CD4-positive, alpha-beta T cell (primary cell): ENCODE measurements around the gene BCL11B. TPM values are rescaled to one million over a fixed set of nuclear protein-coding genes. Genes with fewer than 3 reads are reported as not detected.

Experiments used
- ATAC-seq: fragments of 200-7000 bp; cut with Tn5 transposase; one replicate; pipeline ENCODE4 v1.10.0; 2022; ENCODE audit warnings: mild to moderate bottlenecking; ENCODE audit not compliant: poor library complexity
- CTCF ChIA-PET: fragments of 350-600 bp; sonication (Branson Sonifier 250); formaldehyde crosslinking; loops from one replicate; lab custom pipeline; 2021; ENCODE audit warnings: antibody characterized with exemption, inconsistent platforms; lab: Charles Lee
- POLR2A ChIA-PET: fragments of 350-600 bp; sonication (Branson Sonifier 250); formaldehyde crosslinking; loops from one replicate; lab custom pipeline; 2021; ENCODE audit warnings: antibody characterized with exemption, inconsistent platforms; lab: Charles Lee
- DNase-seq, 14 experiments: peaks; one replicate each; pipeline ENCODE4 v3.0.0-alpha.2; 2013 to 2020; ENCODE audit warnings: mixed read lengths in 2 of 14
- H3K27ac ChIP-seq, 2 donors: one replicate each; pipeline versions ENCODE4 v1.5.1 to v1.7.0; 2013; ENCODE audit warnings: low read length in 2 of 2, low read depth in 1 of 2, mild to moderate bottlenecking in 1 of 2
- H3K27me3 ChIP-seq, 2 experiments: 1 replicate in 1 of 2; 2 replicates in 1 of 2; pipeline versions ENCODE4 v1.6.1 to v1.7.0; 2013; ENCODE audit warnings: low read length in 2 of 2, control low read depth in 1 of 2, mild to moderate bottlenecking in 1 of 2, moderate library complexity in 1 of 2; ENCODE audit not compliant: insufficient read depth in 2 of 2, control insufficient read depth in 1 of 2
- H3K36me3 ChIP-seq: one replicate; pipeline ENCODE4 v1.6.1; 2013; ENCODE audit warnings: low read length, control low read depth; ENCODE audit not compliant: insufficient read depth
- H3K4me1 ChIP-seq: one replicate; pipeline ENCODE4 v1.6.1; 2013; ENCODE audit warnings: low read length, control low read depth; ENCODE audit not compliant: insufficient read depth
- H3K4me3 ChIP-seq: one replicate; pipeline ENCODE4 v1.5.1; 2013; ENCODE audit warnings: mild to moderate bottlenecking, low read length, moderate library complexity
- H3K9me3 ChIP-seq, 2 experiments: 1 replicate in 1 of 2; 2 replicates in 1 of 2; pipeline versions ENCODE4 v1.6.1 to v1.7.0; 2013; ENCODE audit warnings: low read length in 2 of 2, mild to moderate bottlenecking in 2 of 2, control low read depth in 1 of 2, moderate library complexity in 1 of 2; ENCODE audit not compliant: control insufficient read depth in 1 of 2, insufficient read depth in 1 of 2
- H3K27ac Mint-ChIP-seq: one replicate; pipeline ENCODE4 v1.8.0; 2020; ENCODE audit warnings: mixed read lengths
- H3K27me3 Mint-ChIP-seq: one replicate; pipeline ENCODE4 v1.8.0; 2021; ENCODE audit warnings: mixed read lengths
- H3K36me3 Mint-ChIP-seq: one replicate; pipeline ENCODE4 v1.8.0; 2021; ENCODE audit warnings: low read depth, mixed read lengths
- H3K4me1 Mint-ChIP-seq: one replicate; pipeline ENCODE4 v1.8.0; 2021; ENCODE audit warnings: low read depth, mixed read lengths
- H3K4me3 Mint-ChIP-seq: one replicate; pipeline ENCODE4 v1.8.0; 2020; ENCODE audit warnings: mild to moderate bottlenecking, mixed read lengths
- H3K9me3 Mint-ChIP-seq: one replicate; pipeline ENCODE4 v1.8.0; 2020; ENCODE audit warnings: mixed read lengths
- intact Hi-C, 2 experiments: fragments of 100-400 bp; cut with DNase I in 1 of 2; cut with micrococcal nuclease in 1 of 2; formaldehyde crosslinking; loops; one replicate each; pipeline versions ENCODE4 v1.15.1 to v1.9.0; 2023 to 2025; cut with DNase I, micrococcal nuclease
- total RNA-seq, 174 experiments: library from RNA in 2 of 174; stranded (reverse) in 2 of 174; gene quantifications; one replicate each; pipeline ENCODE4 v1.2.3 and lab custom pipeline; 2021 to 2026
- TF ChIP-seq, protein P1 (sequence below): fragments of 200-600 bp; IDR thresholded peaks from one replicate; pipeline ENCODE4 v1.8.0; 2022; ENCODE audit warnings: antibody characterized with exemption, mild to moderate bottlenecking

The BCL11B gene
- total RNA-seq, 2 experiments from 2014 or later: 244 to 254 TPM

DNA sequence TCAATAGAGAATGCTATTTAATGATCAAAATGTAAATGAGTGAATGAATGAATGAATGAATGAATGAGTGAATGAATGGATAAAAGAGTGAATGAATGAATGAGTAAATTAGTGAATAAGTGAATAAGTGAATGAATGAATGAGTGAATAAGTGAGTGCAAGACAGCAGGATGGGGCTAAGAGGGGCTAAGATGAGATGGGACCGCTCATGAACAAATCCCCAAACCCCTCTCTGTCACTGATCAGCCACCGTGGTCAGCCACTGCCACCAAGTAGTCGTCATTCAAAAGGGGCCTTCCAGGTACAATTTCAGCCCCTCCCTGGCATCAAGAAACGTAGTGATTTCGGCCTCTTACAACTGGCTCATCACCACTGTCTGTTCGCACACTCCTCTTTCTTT is 79.2 kb downstream of the BCL11B start:
- Mint-ChIP-seq H3K9me3 (no peaks in the 10 kb centered on the region), H3K36me3 (peaks cover 78% of the 10 kb centered on the region), H3K27me3 (no peaks in the 10 kb centered on the region), H3K4me1 (peaks cover 97% of the 10 kb centered on the region), H3K27ac (peak overlapping the region; percentile 95), H3K4me3 (peak overlapping the region; percentile 89)
- Histone ChIP-seq H3K27me3 (no peaks in the 10 kb centered on the region), H3K4me1 (peaks cover 99% of the 10 kb centered on the region), H3K36me3 (peaks cover 40% of the 10 kb centered on the region), H3K4me3 (peak overlapping the region; percentile 59), H3K9me3 (no peaks in the 10 kb centered on the region), H3K27ac (peak overlapping the region; percentile 77 to 81)
- ChIA-PET POLR2A (interaction anchor here (3.1 to 83.0 kb wide), 3 partner anchors 10 to 51 kb away, joined by 21 to 4389 read pairs (median 39); partner anchors contain the start of gene BCL11B), CTCF (interaction anchor here (2.2 to 3.9 kb wide), 2 partner anchors 38 to 73 kb away, joined by 9 to 16 read pairs; no protein-coding TSS in a partner anchor)
- DNase-seq (peak in 2 of 14 experiments; percentile 65 to 75), ATAC-seq (no peak)
- TF ChIP-seq, protein P1, sequence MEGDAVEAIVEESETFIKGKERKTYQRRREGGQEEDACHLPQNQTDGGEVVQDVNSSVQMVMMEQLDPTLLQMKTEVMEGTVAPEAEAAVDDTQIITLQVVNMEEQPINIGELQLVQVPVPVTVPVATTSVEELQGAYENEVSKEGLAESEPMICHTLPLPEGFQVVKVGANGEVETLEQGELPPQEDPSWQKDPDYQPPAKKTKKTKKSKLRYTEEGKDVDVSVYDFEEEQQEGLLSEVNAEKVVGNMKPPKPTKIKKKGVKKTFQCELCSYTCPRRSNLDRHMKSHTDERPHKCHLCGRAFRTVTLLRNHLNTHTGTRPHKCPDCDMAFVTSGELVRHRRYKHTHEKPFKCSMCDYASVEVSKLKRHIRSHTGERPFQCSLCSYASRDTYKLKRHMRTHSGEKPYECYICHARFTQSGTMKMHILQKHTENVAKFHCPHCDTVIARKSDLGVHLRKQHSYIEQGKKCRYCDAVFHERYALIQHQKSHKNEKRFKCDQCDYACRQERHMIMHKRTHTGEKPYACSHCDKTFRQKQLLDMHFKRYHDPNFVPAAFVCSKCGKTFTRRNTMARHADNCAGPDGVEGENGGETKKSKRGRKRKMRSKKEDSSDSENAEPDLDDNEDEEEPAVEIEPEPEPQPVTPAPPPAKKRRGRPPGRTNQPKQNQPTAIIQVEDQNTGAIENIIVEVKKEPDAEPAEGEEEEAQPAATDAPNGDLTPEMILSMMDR: no peak
- intact Hi-C loops: loop anchor here (2.0 to 10.0 kb wide), 6 partner anchors 14 to 1056 kb away; no protein-coding TSS in a partner anchor

DNA sequence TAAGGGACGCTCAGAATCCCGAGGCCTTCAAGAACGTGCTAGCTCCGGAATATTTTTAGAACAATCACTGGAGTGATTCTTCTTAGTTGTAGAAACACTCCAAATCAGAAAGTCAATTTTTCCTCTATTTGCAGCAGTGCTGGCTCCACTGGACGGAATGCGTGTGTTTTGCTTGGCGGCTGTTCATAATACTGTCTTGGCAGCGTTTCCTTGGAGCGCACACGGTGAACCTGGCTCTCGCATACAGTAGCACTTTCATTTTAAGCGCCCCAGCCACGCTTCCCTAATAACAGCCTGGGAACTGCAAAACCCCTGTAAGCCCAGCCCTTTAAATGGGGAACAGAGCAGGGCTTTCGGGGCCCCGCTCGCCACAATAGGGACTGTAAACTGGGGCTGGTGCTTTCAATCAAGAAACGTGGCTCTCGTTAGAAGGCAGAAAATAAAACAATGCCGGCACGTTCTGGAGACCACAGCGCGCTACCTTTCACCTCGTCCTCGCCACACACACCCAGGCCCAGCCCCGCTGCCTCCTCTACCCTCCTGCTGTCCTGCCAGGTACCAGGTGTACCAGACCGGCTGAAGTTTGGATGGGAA is 79.9 kb downstream of the BCL11B start:
- no peaks in the 10 kb centered on the region for H3K9me3 Mint-ChIP-seq
- peak; percentile 40 for ATAC-seq
- Histone ChIP-seq H3K36me3 (peaks cover 36% of the 10 kb centered on the region), H3K9me3 (no peaks in the 10 kb centered on the region), H3K4me1 (peaks cover 99% of the 10 kb centered on the region), H3K27me3 (no peaks in the 10 kb centered on the region), H3K27ac (peak overlapping the region; percentile 77 to 81), H3K4me3 (peak overlapping the region; percentile 59)
- ChIA-PET CTCF (interaction anchor here (0.8 to 3.9 kb wide), 13 partner anchors 10 to 83 kb away, joined by 3 to 16 read pairs (median 3); partner anchors contain the start of gene BCL11B), POLR2A (interaction anchor here (0.7 to 83.0 kb wide), 21 partner anchors 8 to 1590 kb away, joined by 3 to 4389 read pairs (median 4); partner anchors contain the start of gene BCL11B)
- DNase-seq: peak in 5 of 14 experiments; percentile 40 to 72 (median 64)
- TF ChIP-seq, protein P1: no peak
- intact Hi-C loops: loop anchor here (2.0 to 10.0 kb wide), 6 partner anchors 15 to 1055 kb away; no protein-coding TSS in a partner anchor
- H3K27ac Mint-ChIP-seq: peak overlapping the region; percentile 95
- H3K36me3 Mint-ChIP-seq: peaks cover 78% of the 10 kb centered on the region
- H3K4me1 Mint-ChIP-seq: peaks cover 97% of the 10 kb centered on the region
- H3K27me3 Mint-ChIP-seq: no peaks in the 10 kb centered on the region
- peak overlapping the region; percentile 89 for H3K4me3 Mint-ChIP-seq

DNA sequence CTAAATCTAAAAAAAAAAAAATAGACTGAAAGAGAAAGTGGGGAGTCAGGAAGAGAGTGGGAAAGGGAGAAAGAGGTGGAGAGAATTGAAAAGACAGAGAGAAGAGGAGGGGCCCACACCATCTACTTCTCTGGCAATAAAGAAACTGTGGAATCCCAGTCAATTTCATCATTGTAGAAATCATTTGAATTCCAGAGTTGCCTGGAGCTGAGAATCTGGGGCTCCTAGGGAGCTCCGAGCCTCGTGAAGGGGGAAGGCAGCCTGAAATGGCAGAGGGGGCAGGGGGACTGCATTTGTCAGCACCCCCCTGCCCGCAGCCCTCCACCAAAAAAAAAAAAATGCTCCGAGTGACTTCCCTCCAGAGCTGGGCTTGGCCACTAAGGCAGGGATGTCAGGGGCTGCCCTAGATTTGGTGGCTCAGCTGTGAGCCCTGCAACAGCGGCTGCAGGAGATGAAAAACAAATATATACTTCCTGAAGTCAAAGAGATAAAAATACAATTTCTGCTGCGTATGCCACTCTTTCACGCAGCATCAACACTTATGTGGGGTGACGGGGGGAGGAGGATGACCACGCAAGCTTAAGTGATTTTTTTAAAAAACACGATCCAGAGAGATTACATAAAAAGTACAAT is 80.5 kb downstream of the BCL11B start:
- peaks cover 78% of the 10 kb centered on the region for H3K36me3 Mint-ChIP-seq
- ChIA-PET POLR2A (interaction anchor here (0.7 to 83.0 kb wide), 22 partner anchors 7 to 1589 kb away, joined by 3 to 4389 read pairs (median 4); partner anchors contain the start of gene BCL11B), CTCF (interaction anchor here (0.8 to 3.9 kb wide), 13 partner anchors 11 to 83 kb away, joined by 3 to 16 read pairs (median 3); partner anchors contain the start of gene BCL11B)
- no peaks in the 10 kb centered on the region for H3K9me3 ChIP-seq
- H3K27me3 ChIP-seq: no peaks in the 10 kb centered on the region
- TF ChIP-seq, protein P1: no peak
- ATAC-seq: peak; percentile 49
- peak overlapping the region; percentile 77 to 81 for H3K27ac ChIP-seq
- H3K4me1 Mint-ChIP-seq: peaks cover 97% of the 10 kb centered on the region
- H3K4me3 ChIP-seq: peak overlapping the region; percentile 59
- H3K27me3 Mint-ChIP-seq: no peaks in the 10 kb centered on the region
- peaks cover 32% of the 10 kb centered on the region for H3K36me3 ChIP-seq
- peak in 11 of 14 experiments; percentile 38 to 82 (median 63) for DNase-seq
- peak overlapping the region; percentile 89 for H3K4me3 Mint-ChIP-seq
- H3K9me3 Mint-ChIP-seq: no peaks in the 10 kb centered on the region
- intact Hi-C loops: loop anchor here (1.0 to 10.0 kb wide), 9 partner anchors 8 to 1054 kb away; no protein-coding TSS in a partner anchor
- peak overlapping the region; percentile 95 for H3K27ac Mint-ChIP-seq
- H3K4me1 ChIP-seq: peaks cover 99% of the 10 kb centered on the region
